Measurements from ENCODE around the gene CCL15.

The CCL15 gene

GRCh38 chr17:35981908-35982330, 19.4 kb downstream of the CCL15 start:
- no peaks in the 10 kb centered on the region for H3K36me3 ChIP-seq (replicated peaks)
- no peak overlapping the region for H3K4me3 ChIP-seq
- DNase-seq (ENCODE audit: low spot score in 2 of 2): no peak
- no peaks in the 10 kb centered on the region for H3K27me3 ChIP-seq (ENCODE audit: low read depth)
- no peaks in the 10 kb centered on the region for H3K9me3 ChIP-seq
- in situ Hi-C loops (cut with MboI; ENCODE audit: low sequenced_read_pairs): no loop called here
- no peaks in the 10 kb centered on the region for H3K4me1 ChIP-seq

GRCh38 chr17:35981246-35981645, 20.1 kb downstream of the CCL15 start, which contains the start of gene CCL16:
TSS of gene CCL16 (minus strand) at chr17:35981497. CDS start at chr17:35981420, 77 bp downstream.
- H3K9me3 ChIP-seq: no peaks in the 10 kb centered on the region
- in situ Hi-C loops (cut with MboI; ENCODE audit: low sequenced_read_pairs): no loop called here
- H3K36me3 ChIP-seq (replicated peaks): no peaks in the 10 kb centered on the region
- no peak within 1 kb of the TSS for H3K4me3 ChIP-seq
- H3K27me3 ChIP-seq (ENCODE audit: low read depth): no peaks in the 10 kb centered on the region
- DNase-seq (ENCODE audit: low spot score in 2 of 2): no peak
- H3K4me1 ChIP-seq: no peaks in the 10 kb centered on the region

GRCh38 chr17:35978346-35978745, 23.0 kb downstream of the CCL15 start:
- no peaks in the 10 kb centered on the region for H3K9me3 ChIP-seq
- no peak overlapping the region for H3K4me3 ChIP-seq
- H3K27me3 ChIP-seq (ENCODE audit: low read depth): no peaks in the 10 kb centered on the region
- H3K4me1 ChIP-seq: no peaks in the 10 kb centered on the region
- no peak for DNase-seq (ENCODE audit: low spot score in 2 of 2)
- in situ Hi-C loops (cut with MboI; ENCODE audit: low sequenced_read_pairs): loop anchor here (10.0 kb wide), 1 partner anchor 506 kb away; the partner anchor contains the start of gene ZNHIT3
- no peaks in the 10 kb centered on the region for H3K36me3 ChIP-seq (replicated peaks)

- Histone ChIP-seq H3K36me3 (replicated peaks) (no peaks in the 10 kb centered on the region), H3K27me3 (ENCODE audit: low read depth) (no peaks in the 10 kb centered on the region)
- in situ Hi-C loops (cut with MboI; ENCODE audit: low sequenced_read_pairs): loop anchor here (10.0 kb wide), 1 partner anchor 507 kb away; the partner anchor contains the start of gene ZNHIT3
Measured at GRCh38 chr17:35977509-35977908, 23.8 kb downstream of the CCL15 start.

GRCh38 chr17:35973333-35974260, 27.8 kb downstream of the CCL15 start:
- no peak overlapping the region for H3K4me3 ChIP-seq
- in situ Hi-C loops (cut with MboI; ENCODE audit: low sequenced_read_pairs): loop anchor here (5.0 to 10.0 kb wide), 2 partner anchors 174 to 511 kb away; partner anchors contain the start of gene ZNHIT3
- H3K9me3 ChIP-seq: no peaks in the 10 kb centered on the region
- no peaks in the 10 kb centered on the region for H3K27me3 ChIP-seq (ENCODE audit: low read depth)
- no peaks in the 10 kb centered on the region for H3K4me1 ChIP-seq
- H3K36me3 ChIP-seq (replicated peaks): no peaks in the 10 kb centered on the region
- no peak for DNase-seq (ENCODE audit: low spot score in 2 of 2)

More at GRCh38 chr17:35977509-35977908, 23.8 kb downstream of the CCL15 start:
- Histone ChIP-seq H3K9me3 (no peaks in the 10 kb centered on the region), H3K4me3 (no peak overlapping the region), H3K4me1 (no peaks in the 10 kb centered on the region)
- no peak for DNase-seq (ENCODE audit: low spot score in 2 of 2)

GRCh38 chr17:35972945-35973332, 28.4 kb downstream of the CCL15 start:
- Histone ChIP-seq H3K4me3 (no peak overlapping the region), H3K27me3 (ENCODE audit: low read depth) (no peaks in the 10 kb centered on the region), H3K4me1 (no peaks in the 10 kb centered on the region), H3K9me3 (no peaks in the 10 kb centered on the region), H3K36me3 (replicated peaks) (no peaks in the 10 kb centered on the region)
- no peak for DNase-seq (ENCODE audit: low spot score in 2 of 2)
- in situ Hi-C loops (cut with MboI; ENCODE audit: low sequenced_read_pairs): loop anchor here (5.0 to 10.0 kb wide), 2 partner anchors 174 to 512 kb away; partner anchors contain the start of gene ZNHIT3

GRCh38 chr17:35972535-35972934, 28.8 kb downstream of the CCL15 start:
- DNase-seq (ENCODE audit: low spot score in 2 of 2): no peak
- no peaks in the 10 kb centered on the region for H3K9me3 ChIP-seq
- H3K36me3 ChIP-seq (replicated peaks): no peaks in the 10 kb centered on the region
- no peaks in the 10 kb centered on the region for H3K27me3 ChIP-seq (ENCODE audit: low read depth)
- no peaks in the 10 kb centered on the region for H3K4me1 ChIP-seq
- in situ Hi-C loops (cut with MboI; ENCODE audit: low sequenced_read_pairs): loop anchor here (5.0 to 10.0 kb wide), 2 partner anchors 175 to 512 kb away; partner anchors contain the start of gene ZNHIT3
- no peak overlapping the region for H3K4me3 ChIP-seq

GRCh38 chr17:35972066-35972465, 29.3 kb downstream of the CCL15 start:
- Histone ChIP-seq H3K4me1 (no peaks in the 10 kb centered on the region), H3K4me3 (no peak overlapping the region), H3K9me3 (no peaks in the 10 kb centered on the region), H3K36me3 (replicated peaks) (no peaks in the 10 kb centered on the region), H3K27me3 (ENCODE audit: low read depth) (no peaks in the 10 kb centered on the region)
- in situ Hi-C loops (cut with MboI; ENCODE audit: low sequenced_read_pairs): loop anchor here (5.0 to 10.0 kb wide), 2 partner anchors 175 to 513 kb away; partner anchors contain the start of gene ZNHIT3
- DNase-seq (ENCODE audit: low spot score in 2 of 2): no peak

GRCh38 chr17:35969558-35970380, 31.6 kb downstream of the CCL15 start:
- DNase-seq (ENCODE audit: low spot score in 2 of 2): peak; percentile 68 to 87
- Histone ChIP-seq H3K4me3 (no peak overlapping the region), H3K4me1 (no peaks in the 10 kb centered on the region), H3K27me3 (ENCODE audit: low read depth) (no peaks in the 10 kb centered on the region), H3K36me3 (replicated peaks) (no peaks in the 10 kb centered on the region), H3K9me3 (no peaks in the 10 kb centered on the region)
- in situ Hi-C loops (cut with MboI; ENCODE audit: low sequenced_read_pairs): loop anchor here (5.0 to 10.0 kb wide), 2 partner anchors 178 to 515 kb away; partner anchors contain the start of gene ZNHIT3

- Histone ChIP-seq H3K9me3 (no peaks in the 10 kb centered on the region), H3K4me1 (no peaks in the 10 kb centered on the region), H3K36me3 (replicated peaks) (no peaks in the 10 kb centered on the region), H3K4me3 (no peak overlapping the region), H3K27me3 (ENCODE audit: low read depth) (peaks cover 3% of the 10 kb centered on the region; the same call in 1 of the 2 replicates)
- no peak for DNase-seq (ENCODE audit: low spot score in 2 of 2)
- in situ Hi-C loops (cut with MboI; ENCODE audit: low sequenced_read_pairs): no loop called here
Measured at GRCh38 chr17:35968520-35969054, 32.8 kb downstream of the CCL15 start.

GRCh38 chr17:35965272-35965671, 36.1 kb downstream of the CCL15 start:
- no peaks in the 10 kb centered on the region for H3K4me1 ChIP-seq
- no peaks in the 10 kb centered on the region for H3K36me3 ChIP-seq (replicated peaks)
- DNase-seq (ENCODE audit: low spot score in 2 of 2): no peak
- H3K4me3 ChIP-seq: no peak overlapping the region
- no peaks in the 10 kb centered on the region for H3K9me3 ChIP-seq
- in situ Hi-C loops (cut with MboI; ENCODE audit: low sequenced_read_pairs): no loop called here
- peaks cover 5% of the 10 kb centered on the region; the same call in 1 of the 2 replicates for H3K27me3 ChIP-seq (ENCODE audit: low read depth)

GRCh38 chr17:35963663-35964062, 37.7 kb downstream of the CCL15 start:
- H3K9me3 ChIP-seq: no peaks in the 10 kb centered on the region
- no peaks in the 10 kb centered on the region for H3K4me1 ChIP-seq
- in situ Hi-C loops (cut with MboI; ENCODE audit: low sequenced_read_pairs): no loop called here
- H3K4me3 ChIP-seq: no peak overlapping the region
- DNase-seq (ENCODE audit: low spot score in 2 of 2): no peak
- H3K27me3 ChIP-seq (ENCODE audit: low read depth): peaks cover 10% of the 10 kb centered on the region; the same call in 1 of the 2 replicates
- no peaks in the 10 kb centered on the region for H3K36me3 ChIP-seq (replicated peaks)

GRCh38 chr17:35953720-35954119, 47.6 kb downstream of the CCL15 start:
- Histone ChIP-seq H3K36me3 (replicated peaks) (no peaks in the 10 kb centered on the region), H3K4me3 (no peak overlapping the region), H3K27me3 (ENCODE audit: low read depth) (0 out of 2 replicates have a peak, but pooled peaks cover 2% of the 10 kb centered on the region), H3K4me1 (no peaks in the 10 kb centered on the region), H3K9me3 (no peaks in the 10 kb centered on the region)
- no peak for DNase-seq (ENCODE audit: low spot score in 2 of 2)
- in situ Hi-C loops (cut with MboI; ENCODE audit: low sequenced_read_pairs): no loop called here
